GM20431 (cell line): ENCODE measurements around the gene GALNT15.

ENCODE experiments used
- in situ Hi-C: fragments of 300-500 bp; cut with MseI, MboI; formaldehyde crosslinking; loops from one replicate; pipeline ENCODE4 v1.15.0; 2020; ENCODE audit warnings: low sequenced_read_pairs; ENCODE audit not compliant: unreplicated experiment

Gene GALNT15

DNA sequence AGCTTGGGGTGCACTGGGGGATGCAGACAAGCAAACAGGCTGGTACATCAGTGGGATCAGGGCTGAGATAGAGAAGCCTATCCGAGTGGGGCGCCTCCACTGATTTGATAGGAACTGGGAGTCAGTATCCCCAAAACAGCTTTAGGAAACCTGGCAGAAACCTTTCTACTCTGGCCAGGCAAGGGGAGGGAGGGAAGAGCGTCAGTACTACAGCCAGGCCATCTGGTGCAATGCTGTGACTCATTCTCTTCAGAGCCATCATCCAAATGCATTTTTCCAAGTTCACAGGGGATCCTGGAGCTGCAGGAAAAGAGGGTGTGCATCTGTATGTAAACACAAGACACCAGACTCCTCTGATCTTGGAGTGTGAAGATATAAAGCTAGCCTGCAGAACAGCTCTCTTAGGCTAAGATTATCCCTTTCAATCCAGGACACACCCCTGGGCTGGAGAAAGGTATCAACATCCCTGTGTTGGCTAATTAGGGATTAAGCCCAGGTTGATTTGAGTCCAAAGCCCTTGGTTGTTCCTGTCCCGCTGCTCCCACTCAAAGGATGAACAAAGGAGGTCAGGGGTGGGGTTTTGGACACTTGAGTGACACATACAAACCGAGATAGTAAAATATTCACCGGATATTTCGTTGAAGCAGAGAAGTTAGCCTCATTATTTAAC, 9.3 kb downstream of the GALNT15 start:
- in situ Hi-C loops = no loop called here

DNA sequence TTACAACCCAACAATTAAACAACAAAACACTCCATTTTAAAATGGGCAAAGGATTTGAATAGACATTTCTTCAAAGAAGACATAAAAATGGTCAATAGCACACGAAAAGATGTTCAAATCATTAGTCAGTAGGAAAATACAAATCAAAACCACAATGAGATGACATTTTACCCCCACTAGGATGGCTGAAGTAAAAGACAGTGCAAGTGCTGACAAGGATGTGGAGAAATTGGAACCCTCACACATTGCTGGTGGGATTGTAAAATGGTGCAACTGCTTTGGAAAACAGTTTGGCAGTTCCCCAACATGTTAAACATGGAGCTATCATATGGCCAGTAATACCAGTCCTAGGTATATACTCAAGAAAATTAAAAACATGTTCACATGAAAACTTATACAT, 11.6 kb downstream of the GALNT15 start:
- in situ Hi-C loops = no loop called here

DNA sequence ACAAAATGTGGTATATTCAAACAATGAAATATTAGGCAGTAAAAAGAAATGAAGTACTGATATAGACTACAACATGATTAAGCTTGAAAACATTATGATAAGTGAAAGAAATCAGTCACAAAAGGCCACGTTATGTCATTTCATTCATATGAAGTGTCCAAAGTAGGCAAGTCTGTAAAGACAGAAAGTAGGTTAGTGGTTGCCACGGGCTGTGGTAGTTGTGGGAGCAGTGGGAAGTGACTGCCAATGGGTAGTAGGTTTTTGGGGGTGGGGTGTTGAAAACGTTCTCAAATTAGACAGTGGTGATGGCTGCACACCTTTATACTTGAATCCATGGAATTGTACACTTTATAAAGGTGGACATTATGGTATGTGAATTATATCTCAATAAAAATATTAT, 12.1 kb downstream of the GALNT15 start:
- in situ Hi-C loops = no loop called here

DNA sequence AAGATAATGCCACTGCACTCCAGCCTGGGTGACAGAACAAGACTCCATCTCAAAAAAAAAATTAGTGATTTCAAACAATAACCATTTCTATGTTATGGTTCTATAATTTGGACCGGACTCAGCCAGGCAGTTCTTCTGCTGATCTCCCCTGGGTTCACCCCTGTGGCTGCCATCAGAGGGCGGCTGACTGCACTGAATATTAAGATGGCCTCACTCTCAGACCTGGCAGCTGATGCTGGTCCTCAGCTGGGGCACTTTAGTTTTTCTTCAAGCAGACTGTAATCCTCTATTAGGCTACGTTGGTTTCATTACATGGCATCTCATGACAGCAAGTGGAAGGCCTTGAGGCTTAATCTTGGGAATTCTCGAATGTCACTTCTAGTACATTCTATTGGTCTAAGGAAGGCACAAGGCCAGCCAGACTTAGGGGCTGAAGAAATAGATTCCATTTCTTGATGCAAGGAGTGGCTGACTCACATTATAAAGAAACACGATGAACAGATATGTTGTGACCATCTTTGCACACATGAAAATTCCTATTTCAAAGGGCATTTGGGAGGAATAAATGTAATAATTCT, 12.8 kb downstream of the GALNT15 start:
- in situ Hi-C loops = no loop called here

DNA sequence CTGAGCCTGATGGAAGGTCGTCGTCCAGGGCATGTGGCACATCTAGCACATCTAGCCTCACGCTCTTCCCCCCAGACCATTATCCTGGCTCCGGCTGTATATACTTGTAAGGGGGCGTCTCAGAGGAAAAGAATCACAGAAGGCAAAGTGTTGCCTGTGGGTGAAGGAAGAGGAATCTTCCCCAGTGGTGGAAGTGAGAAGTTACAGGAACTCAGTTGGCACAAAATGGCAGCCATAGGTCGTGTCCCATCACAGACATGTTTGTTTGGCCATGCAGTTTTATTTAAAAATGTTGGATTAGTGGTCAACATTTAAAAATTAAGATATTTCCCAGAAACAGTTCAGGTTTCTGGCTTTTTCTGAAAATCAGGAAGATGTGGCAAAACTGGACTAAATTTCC, 13.6 kb downstream of the GALNT15 start:
- in situ Hi-C loops = no loop called here

DNA sequence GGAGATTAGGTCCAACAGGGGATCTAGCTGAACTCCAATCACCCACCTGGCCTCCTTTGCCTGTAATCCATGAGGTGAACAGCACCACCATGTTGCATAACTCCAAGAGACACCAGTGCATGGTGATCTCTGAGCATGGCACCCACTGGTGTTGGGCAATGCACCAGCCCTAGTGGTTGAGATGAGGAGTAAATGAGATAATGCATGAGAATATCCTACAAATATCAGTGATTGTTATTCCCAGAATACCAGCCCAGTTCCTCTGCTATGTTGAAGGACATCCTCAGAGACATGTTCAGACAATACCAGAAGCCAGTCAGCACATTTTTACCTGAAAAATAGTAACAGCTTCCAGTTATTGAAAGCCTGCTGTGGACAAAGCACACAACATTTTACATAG, 14.7 kb downstream of the GALNT15 start:
- in situ Hi-C loops = no loop called here

DNA sequence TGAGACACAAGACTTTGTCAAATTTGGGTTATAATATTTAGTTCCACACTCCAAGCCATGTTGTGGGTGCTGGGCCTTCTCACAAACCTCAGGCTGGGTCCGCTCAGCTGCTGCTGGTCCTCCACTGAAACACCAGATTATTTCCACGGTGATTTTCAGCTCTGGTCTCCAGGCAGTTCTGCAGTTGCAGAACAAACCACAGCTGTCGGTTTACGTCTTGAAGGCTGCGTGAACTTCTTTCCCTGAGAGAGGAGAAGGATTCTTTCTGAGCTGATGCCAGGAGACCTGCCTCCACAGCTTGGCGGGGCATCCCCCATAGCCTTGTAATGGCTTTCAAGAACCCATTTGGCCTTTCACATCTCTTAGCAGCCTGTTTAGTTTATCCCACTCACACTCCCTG, 16.2 kb downstream of the GALNT15 start:
- in situ Hi-C loops = no loop called here

DNA sequence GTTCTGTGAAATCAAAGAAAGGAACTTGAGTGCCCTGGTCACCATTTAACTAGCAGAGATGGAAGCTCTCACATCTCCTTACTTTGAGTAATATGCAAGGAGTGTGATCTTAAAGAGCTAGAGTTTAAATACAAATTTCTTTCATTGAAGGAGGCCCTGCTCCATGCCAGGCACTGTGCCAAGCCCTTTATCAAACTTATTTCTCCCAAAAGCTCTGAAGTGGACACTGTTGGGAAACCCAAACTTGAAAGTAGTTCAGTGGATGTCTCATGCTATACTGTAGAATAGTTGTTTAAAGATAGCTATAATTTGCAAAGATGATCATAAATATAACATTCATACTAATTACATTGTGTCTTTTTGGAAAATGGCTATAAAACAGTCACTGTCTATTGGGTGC, 17.1 kb downstream of the GALNT15 start:
- in situ Hi-C loops = no loop called here

DNA sequence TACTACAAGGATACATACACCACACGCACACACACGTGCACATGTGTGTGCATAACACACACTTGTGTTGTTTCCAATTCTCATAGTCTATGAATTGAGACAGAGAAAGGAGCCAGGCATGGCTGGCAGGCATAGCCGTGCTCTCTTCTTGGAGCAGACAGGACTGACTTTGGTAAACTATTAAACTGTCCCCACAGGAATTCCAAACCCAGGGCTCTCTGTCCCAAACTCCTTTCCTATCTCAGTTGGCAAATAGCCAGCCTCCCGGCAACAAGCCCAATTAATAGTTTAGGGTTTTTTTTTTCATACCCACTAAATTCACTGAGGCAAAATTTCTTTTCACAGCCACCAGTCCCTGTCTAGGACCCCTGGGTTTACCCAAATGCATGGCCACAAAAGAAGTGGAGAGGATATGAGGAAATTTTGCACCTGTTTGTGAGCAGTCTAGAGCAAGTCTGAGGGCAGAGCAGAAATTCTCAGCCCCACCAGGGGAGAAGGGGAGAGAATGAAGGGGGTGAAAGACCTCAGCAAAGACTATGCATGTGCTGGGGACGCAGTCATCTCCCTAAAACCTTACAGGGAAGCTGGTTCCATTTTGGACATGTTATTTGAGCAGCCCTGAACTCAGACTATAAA, 17.8 kb downstream of the GALNT15 start:
- in situ Hi-C loops = no loop called here

DNA sequence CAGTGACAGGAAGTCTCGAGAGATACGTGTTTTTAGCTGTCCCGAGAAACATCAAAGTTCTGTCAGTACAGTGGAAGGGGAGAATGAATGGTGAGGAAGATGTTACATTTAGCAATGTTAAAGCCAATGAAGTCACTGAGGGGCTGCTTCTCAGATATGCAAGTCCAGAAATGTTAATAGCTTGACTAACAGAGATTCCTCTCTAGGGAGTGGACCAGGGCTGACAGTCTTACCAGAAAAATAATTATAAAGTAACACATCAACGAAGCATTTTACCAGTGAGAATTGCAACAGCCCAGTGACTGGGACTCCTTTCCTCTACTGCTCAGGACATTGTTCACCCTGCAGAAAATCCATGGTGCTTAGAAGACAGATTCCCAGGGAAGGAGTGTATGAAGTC, 23.9 kb downstream of the GALNT15 start:
- in situ Hi-C loops = no loop called here

DNA sequence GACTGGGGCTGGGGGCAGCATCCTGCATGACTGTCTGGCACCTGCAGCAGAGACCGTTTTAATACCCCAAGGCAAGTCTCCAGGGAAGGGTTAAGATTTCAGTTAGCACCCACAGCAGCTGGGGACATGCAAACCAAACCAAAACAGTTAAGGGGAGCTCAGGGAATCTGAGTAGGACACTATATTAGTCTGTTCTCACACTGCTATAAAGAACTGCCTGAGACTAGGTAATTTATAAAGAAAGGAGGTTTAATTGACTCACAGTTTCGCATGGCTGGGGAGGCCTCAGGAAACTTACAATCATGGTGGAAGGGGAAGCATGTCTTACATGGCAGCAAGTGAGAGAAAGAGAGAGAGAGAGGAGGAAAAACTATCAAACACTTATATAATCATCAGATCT, 25.3 kb downstream of the GALNT15 start:
- in situ Hi-C loops = no loop called here

DNA sequence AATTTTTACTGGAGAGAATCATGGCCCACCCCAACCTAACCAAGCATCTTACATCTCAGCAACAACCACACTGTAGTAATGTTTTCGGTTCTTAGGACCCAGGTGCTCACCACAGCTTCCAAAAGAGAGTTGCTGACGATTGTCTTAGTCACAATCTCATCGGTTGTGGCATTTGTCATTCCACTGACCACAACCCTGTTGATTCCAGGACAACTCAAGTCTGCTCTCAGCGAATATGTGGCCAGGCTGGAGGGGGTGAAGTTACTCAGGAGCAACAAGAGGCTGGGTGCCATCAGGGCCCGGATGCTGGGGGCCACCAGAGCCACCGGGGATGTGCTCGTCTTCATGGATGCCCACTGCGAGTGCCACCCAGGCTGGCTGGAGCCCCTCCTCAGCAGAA, 25.9 kb downstream of the GALNT15 start:
- in situ Hi-C loops = no loop called here

DNA sequence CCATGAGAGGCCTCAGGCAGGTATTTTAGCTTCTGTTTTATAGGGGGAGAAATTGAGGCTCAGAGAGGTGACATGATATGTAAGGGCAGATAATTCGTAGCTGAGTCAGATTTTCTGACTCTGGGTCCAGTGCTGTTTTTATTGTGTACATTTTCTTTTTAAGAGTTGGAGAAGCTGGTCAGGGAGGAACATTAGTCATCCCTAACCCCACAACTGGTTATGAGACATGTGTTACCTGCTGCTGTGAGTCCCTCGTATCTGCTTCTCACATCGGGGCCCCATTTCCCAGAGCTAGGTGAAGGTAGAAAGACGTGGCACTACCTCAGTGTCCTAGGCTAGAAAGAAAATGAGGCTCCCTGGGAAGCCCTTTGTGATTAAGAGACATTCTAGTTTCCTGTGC, 28.6 kb downstream of the GALNT15 start:
- in situ Hi-C loops = no loop called here

DNA sequence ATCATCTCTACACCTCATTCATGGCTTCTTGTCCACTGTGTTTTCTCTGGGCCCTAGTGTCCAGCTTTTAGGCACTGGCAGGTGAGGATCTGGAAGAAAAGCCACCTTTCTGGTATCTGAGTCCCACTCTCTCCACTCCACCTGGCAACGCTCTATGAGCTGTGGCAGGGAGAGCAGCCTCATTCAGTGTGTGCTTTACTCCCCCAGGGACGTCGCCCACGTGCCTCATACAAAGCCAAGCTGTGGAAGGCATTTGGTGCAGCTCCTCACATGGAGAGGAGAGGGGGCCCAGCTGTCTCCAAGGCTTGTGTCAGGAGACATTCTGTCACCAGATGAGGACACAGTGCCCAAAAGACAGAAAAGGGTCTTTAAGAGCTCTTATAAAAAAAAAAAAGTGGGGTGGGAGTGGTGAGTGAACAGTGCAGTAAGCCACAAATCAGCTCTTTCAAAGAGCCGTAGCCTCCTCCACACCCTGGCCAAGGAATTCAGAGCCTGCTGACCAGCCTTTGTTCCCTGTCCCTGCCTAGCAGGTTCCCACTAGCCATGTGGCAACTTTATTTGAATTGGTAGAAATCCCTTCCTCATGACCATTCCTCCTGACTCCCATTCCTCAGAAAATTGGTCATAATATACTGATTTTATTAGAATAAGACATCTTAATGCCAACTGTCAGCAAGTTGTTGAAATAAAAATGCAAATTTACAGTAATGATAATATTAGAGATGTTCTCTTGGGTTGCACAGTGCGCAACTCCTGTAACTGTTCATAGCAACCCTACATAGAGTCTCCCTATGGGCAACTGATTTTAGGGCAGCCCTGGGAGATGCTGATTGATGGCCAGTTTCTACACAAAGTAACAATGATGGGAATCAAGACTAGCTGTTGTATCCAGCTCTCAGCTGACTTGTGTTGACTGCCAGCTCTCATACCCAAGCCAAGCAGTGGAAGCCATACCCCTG, 29.5 kb downstream of the GALNT15 start:
- in situ Hi-C loops = no loop called here

DNA sequence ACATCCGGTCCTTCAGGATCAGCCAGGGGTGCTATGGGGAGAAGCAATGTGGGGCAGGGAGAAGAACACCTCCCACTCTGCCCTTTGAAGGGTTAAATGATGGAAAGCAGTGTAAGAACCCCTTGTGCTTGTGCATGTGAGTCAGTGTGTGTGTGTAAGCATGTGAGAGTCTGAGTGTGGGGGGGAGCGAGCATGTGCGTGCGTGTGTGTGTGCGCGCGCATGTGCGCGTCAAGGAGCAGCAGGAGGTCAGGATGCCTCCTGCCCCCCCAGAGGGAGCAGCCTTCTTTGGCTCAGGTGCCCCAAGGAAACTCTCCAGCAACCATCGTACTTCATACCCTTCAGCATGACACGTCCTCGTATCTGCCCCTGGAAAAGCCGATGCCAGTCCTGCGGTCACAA, 30.3 kb downstream of the GALNT15 start:
- in situ Hi-C loops = no loop called here

DNA sequence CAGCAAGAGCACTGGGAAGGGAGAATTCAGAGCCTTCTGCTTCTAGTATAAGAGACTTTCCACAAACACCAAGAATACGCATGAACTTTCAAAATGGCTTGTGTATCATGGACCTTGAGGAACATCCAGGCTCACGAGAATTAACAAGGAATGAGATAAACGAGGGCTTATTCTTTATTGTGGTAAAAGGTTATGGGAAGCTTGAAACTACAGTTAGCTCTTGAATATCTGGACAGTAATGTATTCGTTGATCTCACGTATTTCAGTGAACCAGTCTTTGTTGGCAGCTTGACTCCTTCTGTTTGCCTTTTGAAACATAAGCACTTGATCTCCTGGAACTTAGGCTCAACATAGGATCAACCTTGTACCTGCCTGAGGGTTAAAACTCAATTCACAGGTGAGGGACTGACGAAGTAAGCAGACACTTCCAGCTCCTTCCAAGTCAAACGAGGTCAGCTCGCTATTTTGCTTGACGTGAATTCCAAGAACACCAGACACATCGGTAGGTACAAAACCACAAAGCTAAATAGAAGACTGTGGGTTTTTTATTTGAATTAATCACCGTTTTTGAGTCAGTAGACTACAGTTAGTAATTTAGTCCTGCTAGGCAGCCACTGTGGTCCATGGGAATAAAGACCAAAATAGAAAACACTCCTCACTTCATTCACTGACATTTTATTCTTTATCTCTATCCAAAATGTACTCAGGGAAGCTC, 30.8 kb downstream of the GALNT15 start:
- in situ Hi-C loops = no loop called here

DNA sequence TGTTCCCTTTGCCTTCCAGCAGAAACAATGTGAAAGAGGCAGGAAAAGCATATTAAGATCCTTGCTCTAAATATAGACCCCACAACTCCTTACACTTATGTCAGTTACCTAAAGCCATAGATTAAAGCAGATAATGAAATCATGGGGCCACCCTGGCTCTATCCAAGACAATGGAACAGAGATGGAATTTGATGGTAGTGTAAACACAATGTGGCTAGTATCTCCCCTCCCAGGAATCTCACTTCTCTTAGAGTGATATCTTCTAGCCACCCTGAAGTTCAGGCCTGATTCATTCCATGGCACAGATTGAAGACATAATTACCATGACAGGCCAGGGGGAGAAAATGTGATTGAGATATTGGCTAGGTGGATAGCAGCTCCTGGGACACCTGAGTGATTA, 32.6 kb downstream of the GALNT15 start:
- in situ Hi-C loops = no loop called here

DNA sequence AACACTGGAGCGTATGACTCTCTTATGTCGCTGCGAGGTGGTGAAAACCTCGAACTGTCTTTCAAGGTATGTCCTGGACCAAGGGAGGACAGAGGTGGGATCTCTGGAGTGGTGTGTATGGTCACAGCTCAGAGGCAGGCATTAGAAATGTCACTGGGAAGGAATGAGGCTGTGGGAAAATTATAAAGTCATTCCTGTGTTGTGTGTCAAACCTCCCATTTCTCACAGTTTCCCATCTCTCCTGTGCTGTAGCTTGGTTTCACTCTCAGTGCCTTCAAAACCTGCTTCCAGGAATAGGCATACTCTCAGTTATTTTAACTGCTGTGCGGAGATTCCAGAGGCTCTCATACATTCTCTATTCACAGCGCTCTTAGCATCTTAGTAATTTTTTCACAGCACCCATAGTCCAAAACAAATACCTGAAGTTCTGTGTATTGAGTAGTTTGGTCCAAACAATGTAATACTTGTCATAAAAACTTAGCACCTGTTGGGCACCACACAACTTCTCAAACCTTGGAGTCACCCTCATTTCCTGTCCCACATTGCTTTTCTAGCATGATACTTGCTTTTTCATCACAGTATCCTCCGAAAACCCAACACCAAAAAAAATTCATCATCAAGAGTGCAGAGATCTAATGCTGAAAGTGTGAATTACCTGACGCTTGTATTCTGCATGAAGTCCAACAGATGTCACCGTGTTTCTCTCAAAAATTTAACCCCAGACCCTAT, 36.9 kb downstream of the GALNT15 start:
- in situ Hi-C loops = no loop called here

DNA sequence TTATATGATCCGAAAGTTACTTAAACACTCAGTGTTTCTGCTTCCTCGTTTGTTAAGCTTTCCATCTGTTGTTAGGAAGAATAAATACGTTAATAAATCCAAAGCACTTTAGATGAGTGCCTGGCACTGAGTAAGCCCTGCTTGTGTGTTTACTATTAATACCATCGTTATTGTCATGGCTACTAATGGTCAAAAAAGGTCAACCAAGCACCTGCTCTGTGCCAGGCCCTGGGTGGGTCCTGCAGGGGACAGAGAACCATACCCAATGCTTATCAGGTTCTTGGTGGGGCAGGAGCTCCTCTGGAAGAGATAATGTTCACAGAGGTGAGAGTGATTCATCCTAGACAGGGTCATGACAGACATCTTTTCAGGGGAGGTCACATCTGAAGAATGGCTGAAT, 39.9 kb downstream of the GALNT15 start:
- in situ Hi-C loops = no loop called here
